Karpas-422 (cell line): ENCODE measurements around the gene HIVEP3. TPM values are rescaled to one million over a fixed set of nuclear protein-coding genes. Genes with fewer than 3 reads are reported as not detected.
"Not testable (repeated sequence)": the region's sequence is repeated elsewhere in the genome, so short reads cannot be mapped to it uniquely, and the experiment has no call there.

ENCODE experiments used
- DNase-seq: peaks from one replicate; pipeline ENCODE4 v3.0.0-alpha.2; 2015
- H2AFZ ChIP-seq: fragments of 200-600 bp; sonication (generic); 2 replicates; pipeline ENCODE4 v1.6.1; 2014; ENCODE audit warnings: antibody characterized with exemption, low read length, mixed read lengths
- H3K27ac ChIP-seq: fragments of 200-600 bp; sonication (generic); 2 replicates; pipeline ENCODE4 v1.5.1; 2014; ENCODE audit warnings: mild to moderate bottlenecking, low read length, moderate library complexity
- H3K27me3 ChIP-seq: fragments of 200-600 bp; sonication (generic); 2 replicates; pipeline ENCODE4 v1.6.1; 2014; ENCODE audit warnings: low read length, mixed read lengths
- H3K36me3 ChIP-seq: fragments of 200-600 bp; sonication (generic); 2 replicates; pipeline ENCODE4 v1.6.1; 2014; ENCODE audit warnings: low read length, mixed read lengths; ENCODE audit not compliant: insufficient read depth
- H3K4me1 ChIP-seq: fragments of 200-600 bp; sonication (generic); 2 replicates; pipeline ENCODE4 v1.6.1; 2014; ENCODE audit warnings: mild to moderate bottlenecking, low read length, mixed read lengths
- H3K4me2 ChIP-seq: fragments of 200-600 bp; sonication (generic); 2 replicates; pipeline ENCODE4 v1.6.1; 2014; ENCODE audit warnings: low read length, low read depth, mild to moderate bottlenecking; ENCODE audit not compliant: poor library complexity, severe bottlenecking
- H3K4me3 ChIP-seq: fragments of 200-600 bp; sonication (generic); 2 replicates; pipeline ENCODE4 v1.5.1; 2014; ENCODE audit warnings: mild to moderate bottlenecking, antibody characterized with exemption, low read length, mixed read lengths
- H3K79me2 ChIP-seq: fragments of 200-600 bp; sonication (generic); 2 replicates; pipeline ENCODE4 v1.6.1; 2014; ENCODE audit warnings: mild to moderate bottlenecking, low read length, mixed read lengths
- H3K9ac ChIP-seq: fragments of 200-600 bp; sonication (generic); 2 replicates; pipeline ENCODE4 v1.6.0; 2014; ENCODE audit warnings: low read length
- H3K9me2 ChIP-seq: fragments of 200-600 bp; sonication (generic), shearing (Covaris generic); replicated peaks from 2 replicates; pipeline ENCODE4 v1.6.0; 2014; ENCODE audit warnings: mild to moderate bottlenecking, low read length, moderate library complexity; ENCODE audit not compliant: insufficient read depth
- H3K9me3 ChIP-seq: fragments of 300-700, 200-600 bp; sonication (generic); 2 replicates; pipeline ENCODE4 v1.6.1; 2014; ENCODE audit warnings: low read length, mixed read lengths
- H4K20me1 ChIP-seq: fragments of 200-600 bp; sonication (generic); 2 replicates; pipeline ENCODE4 v1.6.1; 2014; ENCODE audit warnings: mild to moderate bottlenecking, antibody characterized with exemption, low read length, low read depth; ENCODE audit not compliant: insufficient read depth
- total RNA-seq: library from RNA; depleted of rRNA; stranded (reverse); fragments of >200 nt; shearing (Covaris generic); gene quantifications from 2 replicates; pipeline ENCODE4 v1.2.3, GENCODE V29; 2014; ENCODE audit warnings: low replicate concordance

Gene HIVEP3
- total RNA-seq, 1 experiment from 2014 or later: 1.3 TPM

DNA sequence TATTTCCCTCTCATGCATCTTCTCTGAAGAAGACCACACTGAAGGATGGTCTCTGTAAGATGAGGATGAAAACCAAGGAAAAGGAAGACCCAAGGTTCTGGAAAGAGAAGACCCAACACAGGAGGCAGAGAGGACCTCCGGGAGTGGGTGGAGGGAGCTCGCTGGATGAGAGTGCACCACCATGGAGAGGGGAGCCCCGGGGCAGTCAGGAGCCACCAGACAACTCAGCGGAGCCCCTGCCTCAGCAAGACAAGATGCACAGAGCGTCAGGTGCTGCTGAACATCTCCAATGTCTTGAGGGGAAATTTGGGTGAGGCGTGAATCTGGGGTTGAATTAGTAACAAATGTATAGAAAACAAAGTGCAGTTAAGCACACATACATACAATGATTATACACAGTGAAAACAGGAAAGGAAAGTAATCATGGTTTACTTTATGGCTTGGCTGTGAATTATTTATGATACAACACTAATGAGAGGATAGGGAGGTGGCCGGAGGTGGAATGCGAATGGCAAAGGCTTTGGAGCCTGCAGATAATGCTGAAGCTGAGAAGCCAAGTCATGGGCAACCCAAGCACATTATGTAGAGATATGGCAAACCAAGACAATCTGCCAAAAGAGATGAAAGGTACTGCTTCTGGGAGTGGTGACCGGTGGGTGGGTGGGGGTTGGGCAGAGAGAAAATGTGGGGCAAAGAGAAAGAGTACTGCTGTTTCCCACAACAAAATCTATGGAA is 353.8 kb downstream of the HIVEP3 start:
- no peaks in the 10 kb centered on the region for H3K36me3 ChIP-seq
- no peak for DNase-seq
- H3K9me2 ChIP-seq: no peaks in the 10 kb centered on the region
- no peak overlapping the region for H3K4me2 ChIP-seq
- H4K20me1 ChIP-seq: no peaks in the 10 kb centered on the region
- peaks cover 11% of the 10 kb centered on the region for H3K4me1 ChIP-seq
- no peak overlapping the region for H2AFZ ChIP-seq
- H3K79me2 ChIP-seq: no peaks in the 10 kb centered on the region
- no peak overlapping the region for H3K27ac ChIP-seq
- no peak overlapping the region for H3K9ac ChIP-seq
- no peaks in the 10 kb centered on the region for H3K9me3 ChIP-seq
- no peak overlapping the region for H3K4me3 ChIP-seq
- no peaks in the 10 kb centered on the region; the same call in 1 of the 2 replicates for H3K27me3 ChIP-seq

- Histone ChIP-seq H3K4me1 (peaks cover 4% of the 10 kb centered on the region; the same call in 1 of the 2 replicates), H3K27me3 (no peaks in the 10 kb centered on the region; the same call in 1 of the 2 replicates), H3K4me3 (no peak overlapping the region), H3K36me3 (no peaks in the 10 kb centered on the region), H3K9ac (no peak overlapping the region), H3K79me2 (no peaks in the 10 kb centered on the region), H2AFZ (no peak overlapping the region), H3K27ac (no peak overlapping the region), H3K9me2 (no peaks in the 10 kb centered on the region), H3K9me3 (no peaks in the 10 kb centered on the region), H4K20me1 (no peaks in the 10 kb centered on the region; the same call in 1 of the 2 replicates), H3K4me2 (no peak overlapping the region)
- no peak for DNase-seq
These were observed 356.4 kb downstream of the HIVEP3 start for GRCh38 chr1:41562328-41562727.

GRCh38 chr1:41560931-41561330 is 357.8 kb downstream of the HIVEP3 start:
- H3K4me3 ChIP-seq: no peak overlapping the region
- no peak for DNase-seq
- no peak overlapping the region for H2AFZ ChIP-seq
- peaks cover 4% of the 10 kb centered on the region; the same call in 1 of the 2 replicates for H3K4me1 ChIP-seq
- no peaks in the 10 kb centered on the region for H3K79me2 ChIP-seq
- no peaks in the 10 kb centered on the region for H3K9me3 ChIP-seq
- no peak overlapping the region for H3K4me2 ChIP-seq
- no peak overlapping the region for H3K9ac ChIP-seq
- H3K36me3 ChIP-seq: no peaks in the 10 kb centered on the region
- H4K20me1 ChIP-seq: no peaks in the 10 kb centered on the region; the same call in 1 of the 2 replicates
- no peaks in the 10 kb centered on the region; the same call in 1 of the 2 replicates for H3K27me3 ChIP-seq
- H3K27ac ChIP-seq: no peak overlapping the region
- H3K9me2 ChIP-seq: no peaks in the 10 kb centered on the region

DNA sequence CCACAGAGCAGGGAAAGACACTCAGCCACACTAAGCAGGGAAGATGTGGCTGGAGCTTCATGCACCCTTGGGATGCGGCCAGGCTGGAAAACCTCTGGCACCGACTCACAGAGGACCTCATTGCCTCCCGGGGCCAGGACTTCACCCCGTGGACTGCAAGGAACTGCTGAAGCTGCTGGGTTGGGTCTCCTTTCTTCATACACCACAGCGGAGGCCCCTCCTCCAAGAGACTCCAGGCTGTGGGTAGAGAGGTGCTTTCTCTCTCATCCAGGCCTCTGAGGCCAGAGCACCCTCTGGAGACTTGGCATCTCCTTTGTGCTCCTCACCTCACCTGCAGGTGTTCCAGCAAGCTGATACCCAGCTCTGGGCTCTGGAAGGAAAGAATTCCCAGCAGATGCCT is 358.2 kb downstream of the HIVEP3 start:
- Histone ChIP-seq H3K36me3 (no peaks in the 10 kb centered on the region), H3K4me1 (peaks cover 4% of the 10 kb centered on the region; the same call in 1 of the 2 replicates), H2AFZ (no peak overlapping the region), H4K20me1 (no peaks in the 10 kb centered on the region; the same call in 1 of the 2 replicates), H3K27ac (no peak overlapping the region), H3K9me2 (no peaks in the 10 kb centered on the region), H3K4me3 (no peak overlapping the region), H3K79me2 (no peaks in the 10 kb centered on the region), H3K9me3 (no peaks in the 10 kb centered on the region), H3K27me3 (no peaks in the 10 kb centered on the region; the same call in 1 of the 2 replicates), H3K9ac (no peak overlapping the region), H3K4me2 (no peak overlapping the region)
- no peak for DNase-seq

- no peak for DNase-seq
- no peaks in the 10 kb centered on the region for H3K79me2 ChIP-seq
- no peaks in the 10 kb centered on the region for H3K36me3 ChIP-seq
- H3K4me1 ChIP-seq: peaks cover 4% of the 10 kb centered on the region; the same call in 1 of the 2 replicates
- H3K4me2 ChIP-seq: no peak overlapping the region
- H4K20me1 ChIP-seq: no peaks in the 10 kb centered on the region; the same call in 1 of the 2 replicates
- no peaks in the 10 kb centered on the region for H3K9me3 ChIP-seq
- H3K27me3 ChIP-seq: no peaks in the 10 kb centered on the region; the same call in 1 of the 2 replicates
- H3K4me3 ChIP-seq: no peak overlapping the region
- H3K9ac ChIP-seq: no peak overlapping the region
- H3K9me2 ChIP-seq: no peaks in the 10 kb centered on the region
- H2AFZ ChIP-seq: no peak overlapping the region
- no peak overlapping the region for H3K27ac ChIP-seq
These were observed 359.4 kb downstream of the HIVEP3 start for GRCh38 chr1:41559331-41559730.

DNA sequence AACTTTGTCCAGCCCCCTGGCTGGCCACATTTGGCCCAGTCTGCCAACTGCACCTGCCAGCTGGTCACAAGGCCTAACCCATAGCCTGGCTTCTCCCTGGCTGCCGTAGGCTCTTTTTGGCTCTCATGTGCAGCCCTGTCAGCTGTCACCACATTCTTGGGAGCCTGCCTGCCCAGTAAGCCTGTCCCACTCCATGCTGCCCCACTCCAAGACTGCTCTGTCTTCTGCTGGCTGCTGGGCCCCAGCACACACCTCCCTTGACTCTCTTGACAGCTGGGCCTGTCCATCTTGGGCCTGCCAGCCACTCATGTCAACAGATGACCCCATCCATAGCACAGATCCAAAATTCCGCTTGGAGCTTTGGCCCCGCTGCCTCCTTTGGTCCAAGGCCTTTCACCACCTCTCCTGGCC is 360.0 kb downstream of the HIVEP3 start:
- no peak overlapping the region for H3K4me2 ChIP-seq
- no peak overlapping the region for H3K4me3 ChIP-seq
- DNase-seq: no peak

GRCh38 chr1:41557751-41558455 is 360.8 kb downstream of the HIVEP3 start:
- Histone ChIP-seq H2AFZ (no peak overlapping the region), H3K79me2 (no peaks in the 10 kb centered on the region), H3K4me3 (no peak overlapping the region), H3K9me2 (no peaks in the 10 kb centered on the region), H3K27me3 (no peaks in the 10 kb centered on the region; the same call in 1 of the 2 replicates), H3K36me3 (no peaks in the 10 kb centered on the region), H4K20me1 (no peaks in the 10 kb centered on the region; the same call in 1 of the 2 replicates), H3K4me2 (no peak overlapping the region), H3K4me1 (peaks cover 4% of the 10 kb centered on the region; the same call in 1 of the 2 replicates), H3K9me3 (no peaks in the 10 kb centered on the region), H3K27ac (no peak overlapping the region), H3K9ac (no peak overlapping the region)
- DNase-seq: no peak

More for the DNA sequence above, 360.0 kb downstream of the HIVEP3 start:
- H4K20me1 ChIP-seq: no peaks in the 10 kb centered on the region; the same call in 1 of the 2 replicates
- no peaks in the 10 kb centered on the region for H3K9me3 ChIP-seq
- H3K79me2 ChIP-seq: no peaks in the 10 kb centered on the region
- no peaks in the 10 kb centered on the region for H3K9me2 ChIP-seq
- H3K9ac ChIP-seq: no peak overlapping the region
- H3K36me3 ChIP-seq: no peaks in the 10 kb centered on the region
- no peaks in the 10 kb centered on the region; the same call in 1 of the 2 replicates for H3K27me3 ChIP-seq
- no peak overlapping the region for H2AFZ ChIP-seq
- peaks cover 4% of the 10 kb centered on the region; the same call in 1 of the 2 replicates for H3K4me1 ChIP-seq
- H3K27ac ChIP-seq: no peak overlapping the region

GRCh38 chr1:41554746-41555145 is 364.0 kb downstream of the HIVEP3 start:
- not testable (repeated sequence) for H3K27me3 ChIP-seq, H3K27ac ChIP-seq, H3K9me2 ChIP-seq, H3K36me3 ChIP-seq, H2AFZ ChIP-seq, DNase-seq, H3K4me1 ChIP-seq, H4K20me1 ChIP-seq, H3K9ac ChIP-seq, H3K4me2 ChIP-seq, H3K79me2 ChIP-seq, H3K9me3 ChIP-seq, H3K4me3 ChIP-seq
